T-helper 22 cell (primary cell): ENCODE data around the gene CHAF1B.

Source experiments
- DNase-seq: peaks from one replicate; pipeline ENCODE4 v3.0.0-alpha.2; 2020; ENCODE audit warnings: low read depth

The CHAF1B gene

DNA sequence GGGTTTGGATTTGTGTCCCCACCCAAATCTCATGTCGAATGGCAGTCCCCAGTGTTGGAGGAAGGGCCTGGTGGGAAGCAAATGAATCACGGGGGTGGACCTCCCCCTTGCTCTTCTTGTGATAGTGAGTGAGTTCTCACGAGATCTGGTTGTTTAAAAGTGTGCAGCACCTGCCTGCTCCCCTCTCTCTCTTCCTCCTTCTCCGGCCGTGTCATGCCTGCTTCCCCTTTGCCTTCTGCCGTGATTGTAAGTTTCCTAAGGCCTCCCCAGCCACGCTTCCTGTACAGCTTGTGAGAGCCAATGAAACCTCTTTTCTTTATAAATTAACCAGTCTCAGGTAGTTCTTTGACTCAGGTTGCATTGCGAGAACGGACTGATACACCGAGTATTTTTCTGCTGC is 78.8 kb downstream of the CHAF1B start:
- no peak for DNase-seq

DNA sequence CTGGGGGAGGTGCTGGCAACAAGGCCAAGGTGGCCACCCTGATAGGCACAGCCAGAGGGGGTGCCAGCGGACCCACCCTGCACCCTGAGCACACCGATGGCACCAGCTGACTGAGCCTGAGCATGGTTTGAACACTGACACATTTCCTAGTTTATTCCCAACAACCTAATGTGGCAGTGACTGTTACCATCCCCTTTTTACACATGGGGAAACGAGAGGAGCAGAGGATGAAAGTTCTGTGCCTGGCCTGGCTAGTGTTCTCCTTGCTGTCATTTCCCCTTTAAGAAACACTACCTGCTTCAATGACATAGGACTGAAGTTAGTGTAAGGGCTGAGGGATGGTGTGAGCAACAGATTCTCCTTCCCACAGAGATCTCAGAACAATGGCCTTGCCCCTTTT is 79.4 kb downstream of the CHAF1B start:
- no peak for DNase-seq

DNA sequence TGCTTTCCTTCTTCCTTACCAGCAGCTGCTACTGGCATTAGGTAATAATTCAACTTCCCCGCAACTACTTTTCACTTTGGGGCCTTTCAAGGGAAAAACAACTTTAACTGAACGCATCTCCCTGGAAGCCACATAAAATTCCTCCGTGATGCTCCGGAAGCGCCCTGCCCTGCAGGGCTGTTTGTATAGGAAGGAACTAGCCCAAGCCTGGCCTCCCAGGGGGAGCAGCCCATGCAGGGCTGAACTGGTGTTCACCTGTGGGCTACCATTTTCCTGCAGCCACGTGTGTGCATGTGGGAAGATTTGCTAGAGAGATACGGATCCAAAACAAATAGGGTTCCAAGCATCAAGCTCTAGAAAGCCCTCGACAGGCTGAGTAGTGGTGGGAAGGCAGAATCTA is 80.3 kb downstream of the CHAF1B start:
- DNase-seq = no peak

DNA sequence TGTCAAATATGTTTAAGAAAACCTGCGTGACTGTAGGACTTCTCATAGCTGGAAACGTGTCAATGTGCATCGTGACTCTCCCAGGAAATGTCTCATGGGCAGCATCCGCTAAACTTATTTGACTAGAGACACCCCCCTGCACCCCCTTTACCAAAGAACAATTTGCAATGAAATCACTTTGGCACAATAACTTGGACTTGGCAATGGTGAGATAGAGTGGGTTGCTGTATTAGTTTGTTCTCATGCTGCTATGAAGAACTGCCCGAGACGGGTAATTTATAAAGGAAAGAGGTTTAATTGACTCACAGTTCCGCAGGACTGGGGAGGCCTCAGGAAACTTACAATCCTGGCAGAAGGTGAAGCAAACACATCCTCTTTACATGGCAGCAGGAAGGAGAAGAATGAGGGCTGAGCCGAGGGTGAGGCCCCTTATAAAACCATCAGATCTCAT is 80.9 kb downstream of the CHAF1B start:
- no peak for DNase-seq
